ENCODE measurements around the gene ELF4.

The ELF4 gene

GRCh38 chrX:130083656-130084382 lies 26.5 kb downstream of the ELF4 start:
- DNase-seq (ENCODE audit: low spot score), result no peak

GRCh38 chrX:130083107-130083490 lies 27.2 kb downstream of the ELF4 start:
- no peak for DNase-seq (ENCODE audit: low spot score)

- DNase-seq (ENCODE audit: low spot score), result no peak
These were observed 27.8 kb downstream of the ELF4 start for GRCh38 chrX:130082244-130083106.

- no peak for DNase-seq (ENCODE audit: low spot score)
These were observed 28.8 kb downstream of the ELF4 start for GRCh38 chrX:130081421-130082045.

GRCh38 chrX:130080791-130081367 lies 29.4 kb downstream of the ELF4 start:
- no peak for DNase-seq (ENCODE audit: low spot score)

- peak; percentile 85 for DNase-seq (ENCODE audit: low spot score)
These were observed 30.4 kb downstream of the ELF4 start for GRCh38 chrX:130079824-130080406.

GRCh38 chrX:130075777-130076176 lies 34.5 kb downstream of the ELF4 start:
- DNase-seq (ENCODE audit: low spot score), result no peak

- DNase-seq (ENCODE audit: low spot score), result no peak
These were observed 38.0 kb downstream of the ELF4 start for GRCh38 chrX:130072345-130072740.

- no peak for DNase-seq (ENCODE audit: low spot score)
These were observed 38.5 kb downstream of the ELF4 start for GRCh38 chrX:130071611-130072344.

GRCh38 chrX:130066975-130067615 lies 43.2 kb downstream of the ELF4 start:
- DNase-seq (ENCODE audit: low spot score), result no peak

GRCh38 chrX:130060122-130061069 lies 49.9 kb downstream of the ELF4 start:
- DNase-seq (ENCODE audit: low spot score), result peak; percentile 86

- DNase-seq (ENCODE audit: low spot score), result no peak
These were observed 51.6 kb downstream of the ELF4 start for GRCh38 chrX:130058652-130059051.

- no peak for DNase-seq (ENCODE audit: low spot score)
These were observed 53.1 kb downstream of the ELF4 start for GRCh38 chrX:130057209-130057608.

GRCh38 chrX:130055899-130056298 lies 54.4 kb downstream of the ELF4 start:
- no peak for DNase-seq (ENCODE audit: low spot score)

GRCh38 chrX:130055103-130055502 lies 55.2 kb downstream of the ELF4 start:
- peak; percentile 71 for DNase-seq (ENCODE audit: low spot score)

- DNase-seq (ENCODE audit: low spot score), result no peak
These were observed 57.1 kb downstream of the ELF4 start for GRCh38 chrX:130053236-130053635.

GRCh38 chrX:130051176-130051845 lies 59.0 kb downstream of the ELF4 start:
- DNase-seq (ENCODE audit: low spot score), result no peak

GRCh38 chrX:130049821-130050220 lies 60.5 kb downstream of the ELF4 start:
- no peak for DNase-seq (ENCODE audit: low spot score)

GRCh38 chrX:130048686-130049222 lies 61.5 kb downstream of the ELF4 start:
- DNase-seq (ENCODE audit: low spot score), result no peak

All from AG08395 (cell line).